Esophagus squamous epithelium (tissue), 4 donors: Measurements from ENCODE around the gene CHRM1.
"Not testable (repeated sequence)": the region's sequence is repeated elsewhere in the genome, so short reads cannot be mapped to it uniquely, and the experiment has no call there.

Source experiments
- POLR2A ChIP-seq, 4 donors: fragments of 450-650 bp; IDR thresholded peaks; one replicate each; pipeline ENCODE4 v1.6.1; 2017; ENCODE audit warnings: antibody characterized with exemption in 4 of 4, mild to moderate bottlenecking in 4 of 4, moderate library complexity in 3 of 4
- TF ChIP-seq, protein P1 (sequence below), 6 experiments: fragments of 450-650 bp in 4 of 6; fragments of 200-600 bp in 2 of 6; sonication (generic) in 2 of 6; IDR thresholded peaks; one replicate each; pipeline ENCODE4 v1.5.1; 2016 to 2019; ENCODE audit warnings: antibody characterized with exemption in 6 of 6, mild to moderate bottlenecking in 4 of 6, moderate library complexity in 4 of 6

DNA sequence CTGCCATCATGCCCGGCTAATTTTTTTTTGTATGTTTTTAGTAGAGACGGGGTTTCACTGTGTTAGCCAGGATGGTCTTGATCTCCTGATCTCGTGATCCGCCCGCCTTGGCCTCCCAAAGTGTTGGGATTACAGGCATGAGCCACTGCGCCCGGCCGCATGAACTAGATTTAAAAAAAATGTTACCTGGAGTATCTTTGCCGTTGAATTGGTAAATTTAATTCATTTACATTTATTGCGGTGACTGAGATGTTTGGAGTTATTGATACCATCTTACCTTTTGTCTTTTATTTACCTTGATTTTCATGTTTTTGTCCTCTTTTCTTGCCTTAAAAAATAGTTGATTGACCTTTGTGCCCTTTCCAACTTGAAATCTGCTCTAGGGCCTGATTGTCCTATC is 24.4 kb upstream of the CHRM1 start:
- TF ChIP-seq POLR2A (IDR thresholded peaks at IDR 0.05) = not testable (repeated sequence)
- TF ChIP-seq, protein P1, sequence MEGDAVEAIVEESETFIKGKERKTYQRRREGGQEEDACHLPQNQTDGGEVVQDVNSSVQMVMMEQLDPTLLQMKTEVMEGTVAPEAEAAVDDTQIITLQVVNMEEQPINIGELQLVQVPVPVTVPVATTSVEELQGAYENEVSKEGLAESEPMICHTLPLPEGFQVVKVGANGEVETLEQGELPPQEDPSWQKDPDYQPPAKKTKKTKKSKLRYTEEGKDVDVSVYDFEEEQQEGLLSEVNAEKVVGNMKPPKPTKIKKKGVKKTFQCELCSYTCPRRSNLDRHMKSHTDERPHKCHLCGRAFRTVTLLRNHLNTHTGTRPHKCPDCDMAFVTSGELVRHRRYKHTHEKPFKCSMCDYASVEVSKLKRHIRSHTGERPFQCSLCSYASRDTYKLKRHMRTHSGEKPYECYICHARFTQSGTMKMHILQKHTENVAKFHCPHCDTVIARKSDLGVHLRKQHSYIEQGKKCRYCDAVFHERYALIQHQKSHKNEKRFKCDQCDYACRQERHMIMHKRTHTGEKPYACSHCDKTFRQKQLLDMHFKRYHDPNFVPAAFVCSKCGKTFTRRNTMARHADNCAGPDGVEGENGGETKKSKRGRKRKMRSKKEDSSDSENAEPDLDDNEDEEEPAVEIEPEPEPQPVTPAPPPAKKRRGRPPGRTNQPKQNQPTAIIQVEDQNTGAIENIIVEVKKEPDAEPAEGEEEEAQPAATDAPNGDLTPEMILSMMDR (IDR thresholded peaks at IDR 0.05) = not testable (repeated sequence)
